NB4 (cell line): ENCODE measurements around the gene SPATA46.

ENCODE experiments used
- CTCF ChIP-seq: IDR thresholded peaks from one replicate; pipeline ENCODE4 v1.5.1; 2012; ENCODE audit warnings: low read depth, low read length
- MYC ChIP-seq: IDR thresholded peaks from 2 replicates; pipeline ENCODE4 v1.6.1; 2011; ENCODE audit warnings: low read depth, low read length
- POLR2A ChIP-seq: IDR thresholded peaks from 2 replicates; pipeline ENCODE4 v1.6.1; 2011; ENCODE audit warnings: mild to moderate bottlenecking; ENCODE audit not compliant: insufficient read length; ENCODE audit errors: extremely low read depth
- TF ChIP-seq, protein P1 (sequence below): IDR thresholded peaks from 2 replicates; pipeline ENCODE4 v1.6.1; 2011; ENCODE audit warnings: low read depth, low read length

DNA sequence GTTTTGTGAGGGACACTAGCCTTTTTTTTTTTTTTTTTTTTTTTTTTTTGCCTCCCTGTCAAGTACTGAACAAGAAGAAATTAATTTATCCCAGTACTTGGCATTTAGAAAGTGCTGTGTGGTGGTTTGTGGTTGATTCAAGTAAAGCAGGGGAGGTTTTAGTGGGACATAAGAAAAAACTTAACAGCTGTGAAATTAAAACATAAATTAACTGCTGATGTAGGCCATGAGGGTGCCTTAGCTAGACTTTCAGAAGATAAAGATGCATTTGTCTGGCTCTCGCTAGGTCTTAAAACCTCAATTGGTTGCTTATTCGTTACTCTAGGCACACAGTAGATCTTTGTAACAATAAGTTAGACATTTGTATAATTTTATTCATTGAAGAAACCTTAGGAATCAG, 52.3 kb downstream of the SPATA46 start:
- TF ChIP-seq CTCF (no peak), POLR2A (no peak), MYC (no peak)
- TF ChIP-seq, protein P1, sequence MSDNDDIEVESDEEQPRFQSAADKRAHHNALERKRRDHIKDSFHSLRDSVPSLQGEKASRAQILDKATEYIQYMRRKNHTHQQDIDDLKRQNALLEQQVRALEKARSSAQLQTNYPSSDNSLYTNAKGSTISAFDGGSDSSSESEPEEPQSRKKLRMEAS = no peak
